GM19240 (cell line): ENCODE data around the gene POLR3H.
"Not testable (repeated sequence)": the region's sequence is repeated elsewhere in the genome, so short reads cannot be mapped to it uniquely, and the experiment has no call there.

ENCODE experiments used
- DNase-seq: peaks from one replicate; pipeline ENCODE4 v3.0.0; 2011; ENCODE audit warnings: low spot score; ENCODE audit not compliant: insufficient read length

POLR3H gene

DNA sequence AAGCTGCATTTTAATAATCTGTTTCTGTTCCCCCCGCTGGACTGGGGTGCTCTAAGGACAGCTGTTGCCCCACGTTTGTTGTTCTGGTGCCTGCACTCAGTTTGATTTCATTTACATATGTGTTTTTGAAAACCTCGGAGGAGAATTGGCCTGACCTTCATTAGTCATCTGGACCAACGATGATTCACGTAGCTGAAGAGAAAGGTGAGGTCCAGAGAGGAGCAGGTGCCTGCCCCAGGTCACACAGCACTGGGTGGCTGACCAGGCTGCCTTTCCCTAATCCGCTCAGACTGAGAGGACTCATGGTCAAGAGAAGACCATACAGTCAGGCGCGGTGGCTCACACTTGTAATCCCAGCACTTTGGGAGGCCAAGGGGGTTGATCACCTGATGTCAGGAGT, 20.3 kb upstream of the POLR3H start:
- no peak for DNase-seq

DNA sequence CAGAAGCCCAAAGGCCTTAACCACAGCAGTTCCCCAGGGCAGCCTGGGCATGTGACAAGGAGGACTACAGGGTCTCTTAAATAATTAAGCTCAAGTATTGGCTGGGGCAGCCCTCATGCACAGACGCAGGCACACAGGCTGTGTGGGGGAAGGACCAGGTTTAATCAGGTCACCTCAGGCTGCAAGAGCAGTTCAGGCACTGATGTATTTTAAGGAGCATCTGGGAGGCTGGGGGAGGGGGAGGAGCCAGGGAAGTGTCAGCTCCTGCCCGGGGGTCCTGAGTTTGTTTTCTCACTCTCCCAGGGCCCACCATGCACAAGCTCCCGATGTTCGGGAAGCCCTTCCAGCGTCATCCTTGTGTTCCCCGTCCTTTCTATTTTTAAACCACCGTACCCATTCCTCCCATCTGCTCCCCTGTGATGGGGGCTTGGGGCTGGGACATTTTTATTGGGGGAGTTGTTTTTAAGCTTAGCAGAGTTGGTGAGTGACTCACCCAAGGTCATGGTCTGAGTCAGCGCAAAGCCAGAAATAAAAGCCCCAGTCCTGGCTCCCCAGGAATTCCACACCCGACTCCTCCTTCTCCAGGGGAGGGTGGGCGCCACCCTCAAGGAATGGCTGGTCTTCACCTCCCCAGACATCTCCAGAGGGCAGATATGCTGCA, 18.9 kb upstream of the POLR3H start:
- DNase-seq: no peak

- no peak for DNase-seq
These were observed 18.2 kb upstream of the POLR3H start for GRCh38 chr22:41562461-41562860.

GRCh38 chr22:41561788-41562187, 17.5 kb upstream of the POLR3H start:
- DNase-seq: no peak

- no peak for DNase-seq
These were observed 17.1 kb upstream of the POLR3H start for GRCh38 chr22:41561335-41561734.

DNA sequence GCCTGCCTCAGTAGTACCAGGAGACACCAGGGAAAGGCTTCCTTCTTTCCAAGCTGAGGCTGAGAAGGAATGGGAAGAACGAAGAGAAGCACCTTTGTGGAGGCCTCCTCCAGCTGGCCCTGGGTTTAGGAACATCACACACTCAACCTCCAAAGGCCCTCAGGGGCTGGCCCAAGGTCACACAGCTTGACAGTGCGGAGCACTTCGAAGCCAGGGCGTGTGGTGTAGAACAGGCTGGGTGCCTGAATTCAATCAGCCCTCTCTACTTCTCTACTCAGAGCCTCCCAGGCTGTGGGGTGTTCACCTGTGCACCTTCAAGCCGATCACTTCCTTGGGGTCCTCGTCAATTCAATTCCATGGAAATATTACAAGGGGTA, 15.8 kb upstream of the POLR3H start:
- no peak for DNase-seq

GRCh38 chr22:41558241-41558630, 14.0 kb upstream of the POLR3H start:
- not testable (repeated sequence) for DNase-seq

DNA sequence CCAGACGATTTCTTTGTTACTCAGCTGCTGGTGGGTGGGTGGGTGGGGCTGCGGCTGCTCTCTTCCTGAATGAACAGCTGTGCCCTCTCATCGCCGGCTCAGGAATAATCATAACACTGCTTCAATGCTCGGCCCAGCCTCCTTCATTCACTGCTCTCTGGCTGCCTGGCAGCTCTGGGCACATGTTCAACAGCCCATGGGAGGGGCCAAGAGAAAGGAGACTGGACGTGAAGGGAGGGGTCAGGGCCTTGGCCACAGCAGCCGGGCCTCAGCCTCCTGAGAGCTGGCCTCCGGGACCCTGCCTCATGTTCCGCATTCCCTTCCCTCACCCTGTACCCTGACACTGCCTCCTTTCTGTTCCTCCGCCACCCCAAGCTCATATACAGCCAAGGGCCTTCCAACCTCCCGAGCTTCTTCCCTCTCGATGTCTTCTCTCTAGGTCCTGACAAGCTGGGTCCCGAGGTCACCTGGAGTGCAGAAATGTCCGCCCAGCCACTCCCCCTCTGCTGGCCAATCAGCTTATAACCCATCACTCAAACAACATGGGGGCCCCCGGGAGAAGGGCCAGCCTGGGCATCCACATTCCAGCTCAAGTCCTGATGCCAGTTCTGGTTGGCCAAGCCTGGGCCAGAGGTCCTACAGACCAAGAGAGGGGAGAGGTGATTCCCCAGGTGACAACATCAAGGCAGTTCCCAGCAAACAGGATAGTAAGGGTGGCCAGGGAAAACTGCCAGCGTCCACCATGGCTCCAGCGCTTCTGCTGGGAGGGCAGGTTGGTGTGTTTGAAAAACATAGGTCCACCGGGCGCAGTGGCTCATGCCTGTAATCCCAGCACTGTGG, 13.4 kb upstream of the POLR3H start:
- DNase-seq: no peak

DNA sequence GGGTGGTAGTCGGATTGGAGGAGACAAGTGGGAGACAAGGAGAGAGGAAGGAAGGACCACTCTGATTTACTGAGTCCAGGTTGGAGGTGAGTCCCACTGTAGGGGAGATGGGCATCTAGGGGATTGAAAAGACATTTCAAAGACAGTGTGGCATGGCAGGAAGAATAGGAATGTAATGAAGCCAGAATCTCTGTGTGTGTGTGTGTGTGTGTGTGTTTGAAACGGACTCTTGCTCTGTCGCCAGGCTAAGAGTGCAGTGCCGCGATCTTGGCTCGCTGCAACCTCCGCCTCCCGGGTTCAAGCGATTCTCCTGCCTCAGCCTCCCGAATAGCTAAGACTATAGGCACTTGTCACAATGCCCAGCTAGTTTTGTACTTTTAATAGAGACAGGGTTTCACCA, 12.3 kb upstream of the POLR3H start:
- DNase-seq: no peak

DNA sequence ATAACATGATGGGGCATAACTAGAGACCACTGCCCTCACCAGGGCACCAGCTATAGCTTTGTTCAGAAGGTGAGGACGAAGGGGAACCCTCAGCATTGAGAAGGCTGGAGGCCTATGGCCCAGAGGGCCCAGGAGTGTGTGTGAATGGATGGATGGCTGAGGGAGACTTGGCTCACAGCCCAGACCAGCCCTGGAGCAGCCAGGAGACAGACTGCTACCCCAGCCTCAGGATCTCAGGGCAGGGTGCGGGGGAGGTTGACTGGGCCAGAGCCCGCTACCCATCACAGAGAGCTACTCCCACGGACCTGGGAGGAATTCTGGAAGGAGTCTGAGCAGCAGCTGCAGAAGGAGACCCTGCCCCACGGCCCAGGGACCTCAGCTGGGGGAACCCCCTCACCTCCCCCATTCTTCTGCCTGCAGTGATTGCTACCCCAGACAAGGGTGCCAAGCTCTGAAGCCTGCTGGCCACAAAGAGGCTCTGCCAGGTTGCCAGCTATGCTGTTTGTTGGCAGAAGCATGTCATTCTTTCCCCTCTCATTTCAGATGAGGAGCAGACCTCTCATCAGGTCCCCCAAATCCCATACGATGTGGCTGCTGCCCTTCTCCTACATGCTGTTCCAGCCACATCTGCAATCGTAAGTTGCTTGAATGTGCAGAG, 11.2 kb upstream of the POLR3H start:
- no peak for DNase-seq

GRCh38 chr22:41551877-41552582, 7.8 kb upstream of the POLR3H start:
- no peak for DNase-seq

- no peak for DNase-seq
These were observed 6.8 kb upstream of the POLR3H start for GRCh38 chr22:41550952-41551491.

- DNase-seq: no peak
These were observed 4.6 kb upstream of the POLR3H start for GRCh38 chr22:41548830-41549211.

DNA sequence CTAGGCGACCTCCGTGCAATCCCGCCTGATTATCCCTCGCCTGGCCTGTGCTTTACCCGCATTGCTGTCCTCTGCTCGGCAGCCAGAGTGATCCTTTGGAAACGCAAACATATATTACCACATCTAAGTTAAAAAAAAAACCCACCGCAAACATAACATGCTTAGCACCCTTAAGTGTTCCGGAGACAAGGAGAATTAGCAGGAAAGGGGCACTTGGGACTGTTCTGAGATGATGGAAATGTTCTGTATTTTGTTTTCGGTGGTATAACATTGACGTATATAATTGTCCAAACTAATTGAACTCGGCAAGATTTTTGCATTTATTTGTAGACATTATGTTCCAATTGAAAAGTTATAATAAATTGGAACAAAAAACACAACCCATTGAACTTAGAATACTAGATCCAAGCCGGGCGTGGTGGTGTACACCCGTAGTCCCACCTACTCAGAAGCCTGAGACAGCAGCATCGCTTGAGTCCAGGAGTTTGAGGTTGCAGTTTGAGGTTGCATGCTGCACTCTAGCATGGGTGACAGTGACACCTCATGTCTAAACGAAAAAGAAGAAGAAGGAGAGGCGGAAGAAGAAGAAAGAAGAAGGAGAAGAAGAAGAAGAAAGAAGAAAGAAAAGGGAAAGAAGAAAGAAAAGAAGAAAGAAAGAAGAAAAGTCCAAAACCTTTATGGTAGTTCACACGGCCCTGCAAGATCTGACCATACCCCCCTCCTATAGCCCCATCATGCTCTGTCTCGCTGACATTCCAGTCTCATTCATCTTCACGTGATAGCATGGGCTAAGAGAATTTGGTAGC, 604 bp upstream of the POLR3H start:
- no peak for DNase-seq

- no peak for DNase-seq
These were observed 2.0 kb downstream of the POLR3H start for GRCh38 chr22:41542224-41542623.

DNA sequence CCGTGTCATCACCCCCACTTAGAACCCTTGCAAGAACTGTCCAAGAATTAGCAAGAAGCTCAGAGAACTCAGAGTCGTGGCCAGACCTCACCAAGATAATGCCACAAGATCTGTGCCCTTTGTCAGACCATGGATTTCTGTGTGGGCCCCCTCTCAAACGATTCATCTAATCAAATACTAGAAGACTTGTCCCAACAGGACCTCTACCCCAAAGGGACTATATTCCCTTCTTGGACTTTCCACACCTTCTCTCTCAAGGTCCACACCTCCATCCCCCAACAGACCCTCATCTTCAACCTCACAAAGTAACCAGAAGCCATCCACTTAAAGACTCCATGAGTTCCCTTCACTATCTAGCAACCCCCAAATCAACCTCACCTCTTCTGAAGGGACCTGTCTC, 2.8 kb downstream of the POLR3H start:
- DNase-seq: no peak

GRCh38 chr22:41540365-41540764, 3.9 kb downstream of the POLR3H start:
- DNase-seq: no peak

DNA sequence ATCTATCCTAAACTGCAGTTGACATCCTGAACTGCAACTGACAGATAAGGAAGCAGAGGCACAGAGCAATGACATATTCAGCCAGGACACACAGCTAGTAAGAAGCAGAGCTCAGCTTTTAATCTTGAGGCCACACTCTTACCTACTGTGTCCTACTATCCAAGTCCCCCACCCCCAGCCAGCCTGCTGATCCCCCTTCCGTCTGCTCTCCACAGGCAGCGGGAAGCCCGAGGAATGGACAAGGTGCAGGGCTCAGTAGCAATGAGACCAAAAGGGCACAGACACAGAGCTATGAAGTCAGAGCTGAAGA, 4.3 kb downstream of the POLR3H start:
- DNase-seq: no peak

DNA sequence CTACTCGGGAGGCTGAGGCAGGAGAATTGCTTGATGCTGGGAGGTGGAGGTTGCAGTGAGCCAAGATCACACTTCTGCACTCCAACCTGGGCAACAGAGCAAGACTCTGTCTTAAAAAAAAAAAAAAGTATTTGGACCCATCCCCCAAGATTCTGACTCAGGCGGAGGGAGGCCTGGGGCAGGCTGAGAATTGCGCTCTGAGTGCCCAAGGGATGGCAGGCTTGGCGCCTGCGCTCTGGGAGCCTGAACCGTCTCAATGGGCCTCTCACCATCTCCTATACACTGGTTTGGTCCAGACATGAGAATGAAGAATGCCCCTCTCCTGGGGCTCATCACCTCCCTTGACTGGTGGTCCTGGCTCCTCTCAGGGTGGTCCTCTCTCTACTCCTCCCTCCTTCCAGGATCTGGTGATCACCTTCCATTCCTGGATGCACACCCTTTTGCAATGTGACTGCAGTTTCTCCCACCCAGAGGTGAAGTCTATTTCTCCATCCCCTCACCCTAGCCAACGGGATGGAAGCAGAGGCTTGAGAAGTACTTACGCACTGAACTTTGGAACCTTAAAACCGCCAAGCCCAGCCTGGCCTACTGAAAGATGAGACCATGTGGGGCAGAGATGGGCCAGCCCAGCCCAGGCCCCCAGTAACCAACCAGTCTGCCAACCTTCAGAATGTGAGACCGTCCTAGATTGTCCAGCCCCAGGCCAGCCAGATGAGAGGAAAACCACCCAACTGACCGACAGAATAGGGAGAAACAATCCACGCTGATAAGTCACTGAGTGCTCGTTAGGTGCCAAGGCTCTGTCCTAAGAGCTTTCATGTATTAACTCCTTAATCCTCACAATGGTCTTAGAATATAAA, 4.9 kb downstream of the POLR3H start:
- no peak for DNase-seq

GRCh38 chr22:41538583-41538982, 5.7 kb downstream of the POLR3H start:
- no peak for DNase-seq
